Measurements from ENCODE around the gene GP1BB. TPM values are rescaled to one million over a fixed set of nuclear protein-coding genes. Genes with fewer than 3 reads are reported as not detected.

Gene GP1BB
- total and polyA plus RNA-seq, 11 donors: 1.4 to 52.2 (median 10.7) TPM; not detected in 3

DNA sequence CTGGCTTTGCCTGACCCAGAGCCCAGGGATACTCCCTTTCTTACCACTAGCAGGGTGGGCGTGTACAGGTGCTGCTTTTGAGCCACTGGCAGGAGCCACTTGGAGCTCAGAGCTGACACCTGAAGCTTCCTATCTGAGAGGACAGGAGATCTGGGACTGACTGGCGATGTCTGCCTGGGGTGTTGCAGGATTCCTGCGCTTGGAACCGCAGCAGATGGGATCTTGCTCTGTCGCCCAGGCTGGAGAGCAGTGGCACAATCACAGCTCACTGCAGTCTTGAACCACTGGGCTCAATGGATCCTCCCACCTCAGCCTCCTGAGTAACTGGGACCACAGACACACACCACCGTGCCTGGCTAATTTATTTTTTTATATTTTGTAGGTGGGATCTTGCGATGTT, 17.7 kb downstream of the GP1BB start:
- DNase-seq: no peak
- Histone ChIP-seq H3K9me3 (no peaks in the 10 kb centered on the region), H3K4me1 (peaks cover 0 to 31% (median 11%) of the 10 kb centered on the region in 12 donors), H3K27me3 (no peaks in the 10 kb centered on the region), H3K27ac (no peak overlapping the region), H3K36me3 (no peaks in the 10 kb centered on the region), H3K4me3 (no peak overlapping the region)
- TF ChIP-seq CTCF (IDR thresholded peaks at IDR 0.05): no peak
- no peak for TF ChIP-seq POLR2A (IDR thresholded peaks at IDR 0.05)
- WGBS, 4 donors: 92 to 97% (median 95%) methylated on average over 5 to 7 of the region's 7 CpGs
- intact Hi-C loops (cut with DNase I): no loop called here
- ATAC-seq: no peak

DNA sequence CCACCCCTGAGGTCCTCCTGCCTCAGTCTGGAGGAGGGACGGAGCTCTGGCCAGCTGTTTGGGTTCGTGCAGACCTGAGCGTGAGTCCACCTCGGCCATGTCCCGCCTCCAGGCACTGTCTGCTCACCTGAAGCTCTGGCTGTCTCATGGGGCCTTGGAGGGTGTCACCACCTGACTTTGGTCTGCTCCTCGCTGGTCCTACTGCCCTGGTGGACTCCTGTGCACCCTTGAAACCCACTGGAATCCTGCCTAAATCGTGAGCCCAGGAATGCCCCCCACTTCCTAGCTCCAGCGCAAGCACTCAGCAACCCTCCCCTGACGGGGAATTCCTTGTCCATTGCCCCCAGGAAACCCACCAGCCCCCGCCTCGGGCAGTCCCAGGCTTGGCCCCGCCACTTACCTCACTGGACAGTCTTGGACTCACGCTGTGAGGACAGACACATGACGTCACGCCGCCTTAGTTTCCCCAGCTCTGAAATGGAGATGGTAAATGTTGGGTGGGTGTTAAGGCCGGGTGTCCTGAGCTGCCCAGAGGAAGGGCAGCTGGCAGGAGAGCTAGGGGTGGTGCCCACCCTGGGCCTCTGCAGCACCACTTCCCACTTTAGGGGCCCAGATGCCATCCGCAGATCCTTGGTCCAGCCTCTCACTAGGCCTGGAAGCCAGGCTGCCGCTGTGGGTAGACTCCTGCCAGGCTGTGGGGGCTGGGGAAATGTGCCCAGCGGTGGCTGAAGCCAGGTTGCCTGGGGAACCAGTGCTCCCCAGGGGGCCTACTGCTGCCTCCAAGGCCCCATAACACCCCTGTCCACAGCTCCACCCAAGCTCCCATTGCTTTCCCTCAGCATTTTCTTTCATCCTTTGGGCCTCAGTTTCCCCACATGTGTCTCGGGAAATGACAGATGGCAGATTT, 19.1 kb downstream of the GP1BB start:
- Histone ChIP-seq H3K27ac (no peak overlapping the region), H3K4me3 (no peak overlapping the region), H3K9me3 (no peaks in the 10 kb centered on the region), H3K4me1 (peaks cover 0 to 28% (median 11%) of the 10 kb centered on the region in 12 donors), H3K36me3 (no peaks in the 10 kb centered on the region), H3K27me3 (no peaks in the 10 kb centered on the region)
- ATAC-seq (no peak), DNase-seq (no peak)
- TF ChIP-seq CTCF (IDR thresholded peaks at IDR 0.05) (no peak), POLR2A (IDR thresholded peaks at IDR 0.05) (no peak)
- WGBS, 4 donors: 89 to 95% (median 93%) methylated on average over 16 to 21 of the region's 21 CpGs
- intact Hi-C loops (cut with DNase I): no loop called here

GRCh38 chr22:19743081-19743480, 19.7 kb downstream of the GP1BB start:
- no peak for TF ChIP-seq CTCF (IDR thresholded peaks at IDR 0.05)
- ATAC-seq (no peak), DNase-seq (no peak)
- H3K4me3 ChIP-seq: no peak overlapping the region
- intact Hi-C loops (cut with DNase I): no loop called here
- no peaks in the 10 kb centered on the region for H3K36me3 ChIP-seq
- H3K4me1 ChIP-seq: peaks cover 0 to 23% (median 11%) of the 10 kb centered on the region in 12 donors
- H3K27ac ChIP-seq: no peak overlapping the region
- no peaks in the 10 kb centered on the region for H3K27me3 ChIP-seq
- 91 to 97% (median 94%) methylated on average over 3 to 6 of the region's 6 CpGs for WGBS, 4 donors
- H3K9me3 ChIP-seq: no peaks in the 10 kb centered on the region

GRCh38 chr22:19743651-19744050, 20.3 kb downstream of the GP1BB start:
- Histone ChIP-seq H3K27ac (no peak overlapping the region), H3K4me1 (peaks cover 0 to 23% (median 11%) of the 10 kb centered on the region in 12 donors), H3K4me3 (no peak overlapping the region), H3K36me3 (no peaks in the 10 kb centered on the region), H3K27me3 (no peaks in the 10 kb centered on the region), H3K9me3 (no peaks in the 10 kb centered on the region)
- intact Hi-C loops (cut with DNase I): no loop called here
- DNase-seq (no peak), ATAC-seq (no peak)
- TF ChIP-seq POLR2A (IDR thresholded peaks at IDR 0.05) (no peak), CTCF (IDR thresholded peaks at IDR 0.05) (no peak)
- WGBS, 4 donors: 88 to 91% (median 89%) methylated on average over 4 of the region's 4 CpGs; no CpG with 5 or more reads in 1 of the 4 donors
